Testis (tissue), 2 donors: ENCODE results near the gene MINDY4.
A peak's percentile ranks its signal among the peaks of the same experiment; 100 is the strongest.

Experiments
- CTCF ChIP-seq, 3 experiments: fragments of 450-650 bp in 2 of 3; fragments of 200-600 bp in 1 of 3; sonication (generic) in 1 of 3; IDR thresholded peaks; one replicate each; pipeline ENCODE4 v1.5.1; 2016 to 2019; ENCODE audit warnings: antibody characterized with exemption in 3 of 3, mild to moderate bottlenecking in 2 of 3, moderate library complexity in 1 of 3
- POLR2A ChIP-seq: fragments of 450-650 bp; IDR thresholded peaks from one replicate; pipeline ENCODE4 v1.6.1; 2017; ENCODE audit warnings: antibody characterized with exemption, mild to moderate bottlenecking, moderate library complexity

- TF ChIP-seq CTCF (IDR thresholded peaks at IDR 0.05) (peak; percentile 87 to 97 (median 92)), POLR2A (no peak)
Measured at GRCh38 chr7:30740417-30741181, 30.6 kb upstream of the MINDY4 start.
